ENCODE data around the gene FIG4. TPM values are rescaled to one million over a fixed set of nuclear protein-coding genes. Genes with fewer than 3 reads are reported as not detected.

Gene FIG4
- total RNA-seq, 6 donors from 2014 or later = 10.4 to 30.8 (median 27.5) TPM

DNA sequence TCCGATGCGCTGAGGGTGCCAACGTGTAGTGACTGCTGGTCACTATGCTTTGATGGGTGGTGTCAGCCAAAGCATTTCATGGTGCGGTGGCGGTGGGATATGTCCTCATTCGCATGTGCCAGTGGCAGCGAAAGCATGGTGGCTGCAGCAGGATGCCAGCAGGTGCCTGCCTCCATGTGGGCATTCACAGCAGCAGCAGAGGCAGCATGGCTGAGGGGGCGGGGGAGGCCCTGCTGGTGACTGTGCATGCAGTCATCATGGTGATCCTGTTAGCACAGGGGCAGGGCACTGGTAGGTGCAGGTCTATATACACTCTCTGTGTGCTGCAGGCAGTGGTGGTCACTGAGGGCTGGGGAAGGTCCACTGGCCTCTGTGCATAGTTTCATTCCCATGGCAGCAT, 22.0 kb downstream of the FIG4 start:
- DNase-seq (peak in 1 of 2 donors; percentile 44), ATAC-seq (ENCODE audit: low FRiP score in 2 of 2) (peak in 1 of 2 donors; percentile 30)
- no peak for TF ChIP-seq POLR2A (IDR thresholded peaks at IDR 0.05)
- no peak for TF ChIP-seq EP300 (IDR thresholded peaks at IDR 0.05)
- TF ChIP-seq, protein P1, sequence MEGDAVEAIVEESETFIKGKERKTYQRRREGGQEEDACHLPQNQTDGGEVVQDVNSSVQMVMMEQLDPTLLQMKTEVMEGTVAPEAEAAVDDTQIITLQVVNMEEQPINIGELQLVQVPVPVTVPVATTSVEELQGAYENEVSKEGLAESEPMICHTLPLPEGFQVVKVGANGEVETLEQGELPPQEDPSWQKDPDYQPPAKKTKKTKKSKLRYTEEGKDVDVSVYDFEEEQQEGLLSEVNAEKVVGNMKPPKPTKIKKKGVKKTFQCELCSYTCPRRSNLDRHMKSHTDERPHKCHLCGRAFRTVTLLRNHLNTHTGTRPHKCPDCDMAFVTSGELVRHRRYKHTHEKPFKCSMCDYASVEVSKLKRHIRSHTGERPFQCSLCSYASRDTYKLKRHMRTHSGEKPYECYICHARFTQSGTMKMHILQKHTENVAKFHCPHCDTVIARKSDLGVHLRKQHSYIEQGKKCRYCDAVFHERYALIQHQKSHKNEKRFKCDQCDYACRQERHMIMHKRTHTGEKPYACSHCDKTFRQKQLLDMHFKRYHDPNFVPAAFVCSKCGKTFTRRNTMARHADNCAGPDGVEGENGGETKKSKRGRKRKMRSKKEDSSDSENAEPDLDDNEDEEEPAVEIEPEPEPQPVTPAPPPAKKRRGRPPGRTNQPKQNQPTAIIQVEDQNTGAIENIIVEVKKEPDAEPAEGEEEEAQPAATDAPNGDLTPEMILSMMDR (IDR thresholded peaks at IDR 0.05) = no peak
- no peak for TF ChIP-seq POLR2AphosphoS5 (IDR thresholded peaks at IDR 0.05)
- Histone ChIP-seq H3K4me3 (no peak overlapping the region), H3K4me1 (no peaks in the 10 kb centered on the region), H3K9me3 (no peaks in the 10 kb centered on the region), H3K27ac (no peak overlapping the region), H3K36me3 (peaks cover 0 to 9% (median 0%) of the 10 kb centered on the region in 4 donors), H3K27me3 (no peaks in the 10 kb centered on the region)
- WGBS, 2 donors = 85 to 86% methylated on average over 6 to 8 of the region's 8 CpGs

- DNase-seq (no peak), ATAC-seq (ENCODE audit: low FRiP score in 2 of 2) (no peak)
- Histone ChIP-seq H3K27me3 (no peaks in the 10 kb centered on the region), H3K27ac (no peak overlapping the region), H3K4me3 (no peak overlapping the region), H3K36me3 (peaks cover 0 to 10% (median 0%) of the 10 kb centered on the region in 4 donors), H3K9me3 (no peaks in the 10 kb centered on the region), H3K4me1 (no peaks in the 10 kb centered on the region)
- TF ChIP-seq, protein P1 (IDR thresholded peaks at IDR 0.05) = no peak
- TF ChIP-seq EP300 (IDR thresholded peaks at IDR 0.05) = no peak
- TF ChIP-seq POLR2AphosphoS5 (IDR thresholded peaks at IDR 0.05) = no peak
- TF ChIP-seq POLR2A (IDR thresholded peaks at IDR 0.05) = no peak
- WGBS, 2 donors = 78 to 97% methylated on average over 2 to 3 of the region's 3 CpGs
Measured at GRCh38 chr6:109714166-109714565, 23.1 kb downstream of the FIG4 start.

DNA sequence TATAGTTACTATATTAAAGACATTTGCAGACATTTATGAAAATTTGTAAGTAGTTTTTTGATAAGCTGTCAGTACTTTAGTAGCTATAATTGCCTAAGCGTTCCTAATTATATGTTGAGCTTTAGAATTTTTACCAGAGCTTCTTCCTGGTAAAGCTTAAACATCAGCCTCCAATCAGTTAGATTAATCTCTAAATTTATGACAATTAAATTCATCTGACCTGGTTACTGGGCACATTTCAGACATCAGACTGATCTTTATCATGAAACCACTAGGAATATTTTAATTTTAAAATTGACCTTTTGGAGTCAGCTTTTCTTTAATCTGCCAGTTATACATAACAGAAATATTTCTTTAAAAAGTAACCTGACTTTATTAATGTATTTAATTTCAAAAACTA, 23.5 kb downstream of the FIG4 start:
- no peak for TF ChIP-seq POLR2A (IDR thresholded peaks at IDR 0.05)
- WGBS, 2 donors = 92 to 100% methylated on average over 1 of the region's 1 CpG
- DNase-seq (no peak), ATAC-seq (ENCODE audit: low FRiP score in 2 of 2) (no peak)
- H3K36me3 ChIP-seq = peaks cover 0 to 14% (median 0%) of the 10 kb centered on the region in 4 donors
- no peaks in the 10 kb centered on the region for H3K9me3 ChIP-seq
- no peak overlapping the region for H3K4me3 ChIP-seq
- no peak overlapping the region for H3K27ac ChIP-seq
- no peaks in the 10 kb centered on the region for H3K4me1 ChIP-seq
- H3K27me3 ChIP-seq = no peaks in the 10 kb centered on the region

- Histone ChIP-seq H3K4me1 (no peaks in the 10 kb centered on the region), H3K36me3 (peaks cover 0 to 16% (median 0%) of the 10 kb centered on the region in 4 donors), H3K27ac (no peak overlapping the region), H3K27me3 (no peaks in the 10 kb centered on the region), H3K9me3 (no peaks in the 10 kb centered on the region), H3K4me3 (no peak overlapping the region)
- DNase-seq (no peak), ATAC-seq (ENCODE audit: low FRiP score in 2 of 2) (no peak)
- WGBS, 2 donors = 92% methylated on average over 2 of the region's 2 CpGs
- no peak for TF ChIP-seq EP300 (IDR thresholded peaks at IDR 0.05)
- TF ChIP-seq POLR2AphosphoS5 (IDR thresholded peaks at IDR 0.05) = no peak
- TF ChIP-seq POLR2A (IDR thresholded peaks at IDR 0.05) = no peak
- TF ChIP-seq, protein P1 (IDR thresholded peaks at IDR 0.05) = no peak
Measured at GRCh38 chr6:109715616-109716015, 24.5 kb downstream of the FIG4 start.

DNA sequence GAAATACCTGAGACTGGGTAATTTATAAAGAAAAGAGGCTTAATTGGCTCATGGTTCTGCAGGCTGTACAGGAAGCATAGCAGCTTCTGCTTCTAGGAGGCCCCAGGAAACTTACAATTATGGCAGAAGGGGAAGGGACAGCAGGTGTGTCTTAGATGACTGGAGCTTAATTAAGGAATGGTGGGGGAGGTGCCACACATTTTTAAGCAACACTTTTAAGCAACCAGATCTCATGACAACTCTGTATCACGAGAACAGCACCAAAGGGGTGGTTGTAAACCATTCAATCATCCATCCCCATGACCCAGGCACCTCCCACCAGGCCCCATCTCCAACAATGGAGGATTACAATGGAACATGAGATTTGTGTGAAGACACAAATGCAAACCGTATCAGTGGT, 26.9 kb downstream of the FIG4 start:
- peaks cover 0 to 20% (median 0%) of the 10 kb centered on the region in 4 donors for H3K36me3 ChIP-seq
- no peaks in the 10 kb centered on the region for H3K9me3 ChIP-seq
- no peak overlapping the region for H3K4me3 ChIP-seq
- 78 to 85% methylated on average over 2 of the region's 2 CpGs for WGBS, 2 donors
- no peaks in the 10 kb centered on the region for H3K27me3 ChIP-seq
- no peak overlapping the region for H3K27ac ChIP-seq
- peaks cover 0 to 4% (median 0%) of the 10 kb centered on the region in 4 donors for H3K4me1 ChIP-seq
- DNase-seq = no peak
- no peak for ATAC-seq (ENCODE audit: low FRiP score in 2 of 2)
- TF ChIP-seq, protein P1 (IDR thresholded peaks at IDR 0.05) = no peak
- no peak for TF ChIP-seq POLR2A (IDR thresholded peaks at IDR 0.05)
- TF ChIP-seq POLR2AphosphoS5 (IDR thresholded peaks at IDR 0.05) = no peak
- TF ChIP-seq EP300 (IDR thresholded peaks at IDR 0.05) = no peak
